ENCODE measurements around the gene PA2G4. TPM values are rescaled to one million over a fixed set of nuclear protein-coding genes. Genes with fewer than 3 reads are reported as not detected.

The PA2G4 gene
- total and polyA plus RNA-seq, 2 donors (not counting 1 experiment from before 2014, with no cell fraction given): 92.2 to 202 TPM

DNA sequence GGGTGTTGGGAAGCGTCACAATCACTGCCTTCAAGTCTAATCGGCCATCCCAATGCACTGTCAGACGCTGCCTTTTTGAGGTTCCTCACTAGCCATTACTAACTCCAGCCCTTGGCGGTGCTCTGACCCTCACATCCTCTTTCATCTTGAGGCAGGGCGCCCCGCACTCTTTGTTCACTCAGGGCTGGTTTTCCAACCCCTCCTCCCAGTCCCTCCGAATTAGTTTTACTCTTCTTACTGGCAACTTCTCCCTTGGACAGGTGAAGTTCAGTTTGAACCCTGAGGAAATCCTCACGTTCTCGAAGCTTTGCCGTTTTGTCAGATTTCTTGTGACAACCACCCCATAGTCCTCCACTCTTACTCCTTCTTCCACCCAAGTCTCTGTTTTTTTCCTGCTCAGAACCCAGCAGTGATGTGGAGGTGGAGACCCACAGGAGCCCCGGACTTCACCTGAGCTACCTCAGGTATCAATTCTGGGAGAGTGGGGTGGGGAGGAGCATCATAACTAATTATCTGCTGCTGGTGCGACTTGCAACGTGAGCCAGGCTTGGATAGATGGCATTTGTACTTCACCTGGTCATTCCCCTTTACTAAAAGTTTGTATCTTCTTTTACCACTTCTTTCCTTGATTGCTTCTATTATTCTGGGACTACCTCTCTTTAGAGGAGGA, 14.5 kb downstream of the PA2G4 start:
- H4K20me1 ChIP-seq (ENCODE audit: control insufficient read depth, extremely low read depth, insufficient read depth, low read length): no peaks in the 10 kb centered on the region
- peaks cover 14% of the 10 kb centered on the region for H3K79me2 ChIP-seq (ENCODE audit: control insufficient read depth, insufficient read depth, low read length)
- DNase-seq (ENCODE audit: low read depth in 2 of 2): no peak
- peaks cover 16% of the 10 kb centered on the region for H3K4me1 ChIP-seq (ENCODE audit: control insufficient read depth, extremely low read depth, insufficient read depth, low read length)
- peaks cover 10% of the 10 kb centered on the region for H3K36me3 ChIP-seq (ENCODE audit: control insufficient read depth, insufficient read depth, low read length)
- peak overlapping the region; percentile 61 to 85 (median 71) for H3K4me3 ChIP-seq (replicated peaks in 1 of 4; ENCODE audit: control extremely low read depth in 1 of 4, insufficient read depth in 1 of 4, low read depth in 3 of 4, low read length in 4 of 4)
- H2AFZ ChIP-seq (ENCODE audit: low read length): no peak overlapping the region
- H3K4me2 ChIP-seq (ENCODE audit: extremely low read depth, insufficient read depth, low read length): peak overlapping the region; percentile 84
- H3K27ac ChIP-seq (ENCODE audit: insufficient read depth, low read length): peak overlapping the region; percentile 91
- no peaks in the 10 kb centered on the region for H3K27me3 ChIP-seq (ENCODE audit: control insufficient read depth, insufficient read depth, low read length)
- H3K9me3 ChIP-seq (ENCODE audit: control insufficient read depth, insufficient read depth, low read depth, low read length): no peaks in the 10 kb centered on the region
- TF ChIP-seq CTCF (conservative IDR thresholded peaks at IDR 0.05 in 1 of 2, IDR thresholded peaks at IDR 0.05 in 1 of 2; ENCODE audit: low read depth in 1 of 2, low read length in 2 of 2): no peak
- TF ChIP-seq EZH2 (IDR thresholded peaks at IDR 0.05; ENCODE audit: low read length, missing control alignments): no peak
- peak overlapping the region; percentile 66 for H3K9ac ChIP-seq (ENCODE audit: insufficient read depth, low read length)

DNA sequence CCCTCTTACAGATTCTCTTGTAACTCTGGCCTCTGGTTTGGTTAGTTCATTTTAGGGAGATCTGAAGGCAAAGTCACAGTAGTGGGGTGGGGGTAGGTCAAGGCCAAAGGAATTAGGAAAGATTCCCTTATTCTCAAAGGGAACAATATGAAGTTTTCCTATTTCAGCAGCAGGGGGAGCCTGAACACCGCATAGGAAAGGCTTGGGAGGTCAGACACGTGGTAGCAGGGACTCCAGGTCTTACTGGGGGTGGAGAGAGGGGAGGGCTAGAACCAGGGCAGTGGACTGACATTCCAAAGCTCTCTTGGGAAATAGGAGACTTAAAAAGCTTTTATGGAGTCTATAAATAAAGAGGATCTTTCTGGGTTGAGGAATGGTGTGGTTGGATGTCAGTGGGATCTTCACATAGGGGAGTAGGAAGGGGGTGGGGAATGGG, 15.0 kb downstream of the PA2G4 start:
- DNase-seq (ENCODE audit: low read depth in 2 of 2): peak; percentile 89 to 95

More for the DNA sequence above, 15.0 kb downstream of the PA2G4 start:
- peak; percentile 74 to 79 for TF ChIP-seq CTCF (conservative IDR thresholded peaks at IDR 0.05 in 1 of 2, IDR thresholded peaks at IDR 0.05 in 1 of 2; ENCODE audit: low read depth in 1 of 2, low read length in 2 of 2)
- no peak for TF ChIP-seq EZH2 (IDR thresholded peaks at IDR 0.05; ENCODE audit: low read length, missing control alignments)
- Histone ChIP-seq H3K4me3 (replicated peaks in 1 of 4; ENCODE audit: control extremely low read depth in 1 of 4, insufficient read depth in 1 of 4, low read depth in 3 of 4, low read length in 4 of 4) (peak overlapping the region; percentile 61 to 85 (median 71)), H4K20me1 (ENCODE audit: control insufficient read depth, extremely low read depth, insufficient read depth, low read length) (no peaks in the 10 kb centered on the region), H3K36me3 (ENCODE audit: control insufficient read depth, insufficient read depth, low read length) (peaks cover 10% of the 10 kb centered on the region), H3K79me2 (ENCODE audit: control insufficient read depth, insufficient read depth, low read length) (peaks cover 14% of the 10 kb centered on the region), H3K9me3 (ENCODE audit: control insufficient read depth, insufficient read depth, low read depth, low read length) (no peaks in the 10 kb centered on the region), H3K27ac (ENCODE audit: insufficient read depth, low read length) (peak overlapping the region; percentile 91), H3K27me3 (ENCODE audit: control insufficient read depth, insufficient read depth, low read length) (no peaks in the 10 kb centered on the region), H3K4me1 (ENCODE audit: control insufficient read depth, extremely low read depth, insufficient read depth, low read length) (peaks cover 16% of the 10 kb centered on the region), H2AFZ (ENCODE audit: low read length) (no peak overlapping the region), H3K9ac (ENCODE audit: insufficient read depth, low read length) (no peak overlapping the region), H3K4me2 (ENCODE audit: extremely low read depth, insufficient read depth, low read length) (peak overlapping the region; percentile 84)
